ENCODE measurements around the gene CCDC9B. TPM values are rescaled to one million over a fixed set of nuclear protein-coding genes. Genes with fewer than 3 reads are reported as not detected.

The CCDC9B gene
- polyA plus RNA-seq, 1 of the 3 experiments (the other 2 are of a cell fraction), result 13.7 TPM

- no peaks in the 10 kb centered on the region for H3K36me3 ChIP-seq (replicated peaks in 1 of 2; ENCODE audit: control insufficient read depth in 1 of 2, insufficient read depth in 2 of 2, low read length in 1 of 2)
- no peak overlapping the region for H2AFZ ChIP-seq (ENCODE audit: low read depth)
- no peak for DNase-seq
- ChIA-PET POLR2A (no interaction called here), CTCF (interaction anchor here (1.9 to 70.6 kb wide), 3 partner anchors 10 to 59 kb away, joined by 6 to 2194 read pairs (median 12); partner anchors contain the start of genes ANKRD63, CCDC9B, INAFM2 and KNSTRN)
- TF ChIP-seq FOSL2 (IDR thresholded peaks at IDR 0.05; ENCODE audit: borderline replicate concordance, low read depth) (no peak), SMC3 (IDR thresholded peaks at IDR 0.05; ENCODE audit: low read depth, low read length) (no peak), EZH2phosphoT487 (IDR thresholded peaks at IDR 0.05; ENCODE audit: borderline replicate concordance, low read depth) (no peak), ELF1 (IDR thresholded peaks at IDR 0.05) (no peak), NRF1 (IDR thresholded peaks at IDR 0.05; ENCODE audit: low read depth, low read length) (no peak), FOXJ3 (CRISPR knock-in tag; IDR thresholded peaks at IDR 0.05) (no peak), YY1 (IDR thresholded peaks at IDR 0.05; ENCODE audit: low read depth) (no peak), IRF3 (IDR thresholded peaks at IDR 0.05; ENCODE audit: low read depth, low read length) (no peak), GATA2 (CRISPR knock-in tag; IDR thresholded peaks at IDR 0.05) (no peak), PBX3 (IDR thresholded peaks at IDR 0.05) (no peak), MAX (IDR thresholded peaks at IDR 0.05; ENCODE audit: low read depth) (no peak), RCOR1 (IDR thresholded peaks at IDR 0.05; ENCODE audit: low read length) (no peak), RFX5 (IDR thresholded peaks at IDR 0.05; ENCODE audit: low read length) (no peak), TCF12 (IDR thresholded peaks at IDR 0.05) (no peak), USF2 (IDR thresholded peaks at IDR 0.05; ENCODE audit: borderline replicate concordance, low read depth, low read length) (no peak), MXI1 (IDR thresholded peaks at IDR 0.05; ENCODE audit: low read depth, low read length) (no peak)
- H3K27ac ChIP-seq (ENCODE audit: low read depth in 2 of 2, low read length in 1 of 2), result no peak overlapping the region
- no peaks in the 10 kb centered on the region for H4K20me1 ChIP-seq (ENCODE audit: insufficient read depth)
- H3K9me3 ChIP-seq, result no peaks in the 10 kb centered on the region
- H3K79me2 ChIP-seq (ENCODE audit: insufficient read depth), result no peaks in the 10 kb centered on the region
- no peaks in the 10 kb centered on the region for H3K27me3 ChIP-seq (ENCODE audit: insufficient read depth)
- no peak overlapping the region for H3K4me2 ChIP-seq
- 85% methylated on average over 2 of the region's 2 CpGs for WGBS (ENCODE audit: low lambda C conversion rate)
- no peaks in the 10 kb centered on the region for H3F3A ChIP-seq (replicated peaks; ENCODE audit: insufficient read depth)
- no peak overlapping the region for H3K9ac ChIP-seq
- no peaks in the 10 kb centered on the region for H3K9me2 ChIP-seq
- H3K4me1 ChIP-seq (ENCODE audit: control insufficient read depth in 1 of 2, insufficient read depth in 2 of 2, low read depth in 1 of 2, low read length in 1 of 2), result no peaks in the 10 kb centered on the region
- H3K4me3 ChIP-seq (ENCODE audit: low read depth in 2 of 2, low read length in 1 of 2), result no peak overlapping the region
Measured at GRCh38 chr15:40372981-40373380, 32.2 kb upstream of the CCDC9B start.

Measured in SK-N-SH (cell line).